ENCODE measurements around the gene CYP1B1. TPM values are rescaled to one million over a fixed set of nuclear protein-coding genes. Genes with fewer than 3 reads are reported as not detected.
"Not testable (repeated sequence)": the region's sequence is repeated elsewhere in the genome, so short reads cannot be mapped to it uniquely, and the experiment has no call there.

CYP1B1 gene
- total RNA-seq, 6 experiments from 2014 or later: 0.17 TPM; not detected in 5

DNA sequence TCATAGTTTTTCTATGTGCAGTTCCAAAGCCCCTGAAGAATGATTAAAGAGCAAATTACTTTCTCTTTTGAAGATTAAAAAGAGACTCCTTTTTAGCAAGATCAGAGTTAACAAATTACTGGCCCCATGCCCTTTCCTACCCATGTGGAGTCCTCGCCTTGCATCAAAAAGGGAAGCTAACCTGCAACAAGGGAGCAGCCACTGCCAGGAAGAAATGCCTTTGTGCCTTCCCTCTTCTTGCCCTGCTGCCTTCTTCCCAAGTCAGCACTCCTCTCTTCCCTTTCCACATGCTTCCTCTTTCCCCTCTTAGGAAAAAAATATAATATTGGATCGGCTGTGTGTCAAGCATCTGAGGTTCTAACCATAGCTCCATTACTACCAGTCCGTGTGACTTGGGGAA, 37.1 kb upstream of the CYP1B1 start:
- TF ChIP-seq, protein P1, sequence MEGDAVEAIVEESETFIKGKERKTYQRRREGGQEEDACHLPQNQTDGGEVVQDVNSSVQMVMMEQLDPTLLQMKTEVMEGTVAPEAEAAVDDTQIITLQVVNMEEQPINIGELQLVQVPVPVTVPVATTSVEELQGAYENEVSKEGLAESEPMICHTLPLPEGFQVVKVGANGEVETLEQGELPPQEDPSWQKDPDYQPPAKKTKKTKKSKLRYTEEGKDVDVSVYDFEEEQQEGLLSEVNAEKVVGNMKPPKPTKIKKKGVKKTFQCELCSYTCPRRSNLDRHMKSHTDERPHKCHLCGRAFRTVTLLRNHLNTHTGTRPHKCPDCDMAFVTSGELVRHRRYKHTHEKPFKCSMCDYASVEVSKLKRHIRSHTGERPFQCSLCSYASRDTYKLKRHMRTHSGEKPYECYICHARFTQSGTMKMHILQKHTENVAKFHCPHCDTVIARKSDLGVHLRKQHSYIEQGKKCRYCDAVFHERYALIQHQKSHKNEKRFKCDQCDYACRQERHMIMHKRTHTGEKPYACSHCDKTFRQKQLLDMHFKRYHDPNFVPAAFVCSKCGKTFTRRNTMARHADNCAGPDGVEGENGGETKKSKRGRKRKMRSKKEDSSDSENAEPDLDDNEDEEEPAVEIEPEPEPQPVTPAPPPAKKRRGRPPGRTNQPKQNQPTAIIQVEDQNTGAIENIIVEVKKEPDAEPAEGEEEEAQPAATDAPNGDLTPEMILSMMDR (IDR thresholded peaks at IDR 0.05): no peak
- no peak overlapping the region for H3K4me3 Mint-ChIP-seq
- no peaks in the 10 kb centered on the region for H3K36me3 Mint-ChIP-seq (ENCODE audit: low read depth)
- H3K27ac Mint-ChIP-seq: no peak overlapping the region
- no peaks in the 10 kb centered on the region; the same call in 1 of the 2 replicates for H3K9me3 Mint-ChIP-seq
- no peak for DNase-seq
- H3K4me1 Mint-ChIP-seq (ENCODE audit: low read depth): peaks cover 12% of the 10 kb centered on the region
- H3K27me3 Mint-ChIP-seq (ENCODE audit: insufficient read depth): peaks cover 28% of the 10 kb centered on the region

DNA sequence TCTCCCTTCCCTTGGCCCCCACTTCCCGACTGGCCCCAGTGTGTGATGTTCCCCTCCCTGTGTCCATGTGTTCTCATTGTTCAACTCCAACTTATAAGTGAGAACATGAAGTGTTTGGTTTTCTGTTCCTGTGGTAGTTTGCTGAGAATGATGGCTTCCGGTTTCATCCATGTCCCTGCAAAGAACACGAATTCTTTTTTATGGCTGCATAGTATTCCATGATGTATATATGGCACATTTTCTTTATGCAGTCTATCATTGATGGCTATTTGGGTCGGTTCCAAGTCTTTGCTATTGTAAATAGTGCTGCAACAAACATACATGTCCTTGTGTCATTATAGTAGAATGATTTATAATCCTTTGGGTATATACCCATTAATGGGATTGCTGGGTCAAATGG, 35.4 kb upstream of the CYP1B1 start:
- not testable (repeated sequence) for DNase-seq; H3K36me3 Mint-ChIP-seq (ENCODE audit: low read depth); H3K9me3 Mint-ChIP-seq; H3K4me3 Mint-ChIP-seq; H3K27ac Mint-ChIP-seq
- peaks cover 25% of the 10 kb centered on the region for H3K27me3 Mint-ChIP-seq (ENCODE audit: insufficient read depth)
- H3K4me1 Mint-ChIP-seq (ENCODE audit: low read depth): peaks cover 14% of the 10 kb centered on the region

DNA sequence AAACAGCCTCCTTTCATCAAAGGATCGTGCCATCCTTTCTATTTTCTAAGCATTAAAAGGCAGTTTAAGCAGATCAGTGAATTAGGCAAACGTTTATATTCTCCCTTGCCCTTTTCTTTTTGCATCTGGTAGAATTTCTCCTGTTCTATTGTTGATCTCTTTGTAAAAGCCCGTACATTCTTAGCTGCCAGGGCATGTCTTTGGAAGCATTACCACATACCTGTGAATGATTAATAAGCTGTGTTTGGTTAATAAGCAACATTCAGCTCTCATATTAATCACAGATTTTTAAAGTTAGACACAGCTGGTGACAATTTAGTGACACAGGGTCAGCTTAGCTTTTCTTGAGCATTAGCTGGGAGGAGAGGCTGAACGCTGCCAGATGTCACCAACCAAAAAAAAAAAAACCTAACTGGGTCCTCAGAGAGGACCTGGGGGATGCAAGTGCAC, 33.8 kb upstream of the CYP1B1 start:
- TF ChIP-seq, protein P1 (IDR thresholded peaks at IDR 0.05): no peak
- H3K9me3 Mint-ChIP-seq: no peaks in the 10 kb centered on the region; the same call in 1 of the 2 replicates
- no peaks in the 10 kb centered on the region for H3K36me3 Mint-ChIP-seq (ENCODE audit: low read depth)
- no peak overlapping the region for H3K27ac Mint-ChIP-seq
- no peak for DNase-seq
- no peak overlapping the region for H3K4me3 Mint-ChIP-seq
- peaks cover 12% of the 10 kb centered on the region for H3K4me1 Mint-ChIP-seq (ENCODE audit: low read depth)
- H3K27me3 Mint-ChIP-seq (ENCODE audit: insufficient read depth): peaks cover 27% of the 10 kb centered on the region

DNA sequence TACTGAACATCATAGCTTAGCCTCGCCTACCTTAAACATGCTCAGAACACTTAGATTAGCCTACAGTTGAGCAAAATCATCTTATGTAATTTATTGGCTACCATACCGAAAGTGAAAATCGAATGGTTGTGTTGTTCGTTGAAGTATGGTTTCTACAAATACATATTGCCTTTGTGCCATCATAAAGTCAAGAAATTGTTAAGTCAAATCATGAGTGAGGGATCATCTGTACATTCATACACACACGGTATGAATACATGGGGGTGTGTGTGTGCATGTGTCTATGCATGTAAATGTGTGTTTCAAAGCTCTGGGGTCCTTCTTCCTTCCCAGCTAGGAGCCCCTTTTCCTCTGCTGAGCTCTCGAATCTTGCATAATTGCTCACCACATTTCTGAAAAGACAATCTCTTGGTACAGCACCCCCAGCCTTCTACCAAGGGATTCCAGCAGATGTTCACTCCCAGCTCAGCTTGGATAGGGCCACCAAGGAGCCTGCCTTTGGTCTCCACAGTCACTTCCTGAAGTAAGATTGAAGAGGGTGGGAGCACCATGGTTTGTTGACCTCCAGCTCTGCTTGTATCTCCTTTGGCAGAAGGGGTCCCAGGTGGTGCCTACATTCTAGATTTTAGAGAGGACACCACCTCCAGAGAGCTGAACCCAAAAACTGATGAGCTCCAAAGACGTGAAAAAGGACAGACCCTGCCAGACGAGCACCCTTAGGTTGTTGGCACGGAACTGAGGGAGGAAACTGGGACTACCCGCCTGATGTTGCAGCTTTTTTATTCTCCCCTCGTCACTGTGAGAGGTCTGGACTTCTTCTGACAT, 33.2 kb upstream of the CYP1B1 start:
- Mint-ChIP-seq H3K4me1 (ENCODE audit: low read depth) (peaks cover 12% of the 10 kb centered on the region), H3K27me3 (ENCODE audit: insufficient read depth) (peaks cover 27% of the 10 kb centered on the region), H3K27ac (no peak overlapping the region), H3K9me3 (no peaks in the 10 kb centered on the region; the same call in 1 of the 2 replicates), H3K36me3 (ENCODE audit: low read depth) (no peaks in the 10 kb centered on the region), H3K4me3 (no peak overlapping the region)
- TF ChIP-seq, protein P1 (IDR thresholded peaks at IDR 0.05): no peak
- DNase-seq: no peak

DNA sequence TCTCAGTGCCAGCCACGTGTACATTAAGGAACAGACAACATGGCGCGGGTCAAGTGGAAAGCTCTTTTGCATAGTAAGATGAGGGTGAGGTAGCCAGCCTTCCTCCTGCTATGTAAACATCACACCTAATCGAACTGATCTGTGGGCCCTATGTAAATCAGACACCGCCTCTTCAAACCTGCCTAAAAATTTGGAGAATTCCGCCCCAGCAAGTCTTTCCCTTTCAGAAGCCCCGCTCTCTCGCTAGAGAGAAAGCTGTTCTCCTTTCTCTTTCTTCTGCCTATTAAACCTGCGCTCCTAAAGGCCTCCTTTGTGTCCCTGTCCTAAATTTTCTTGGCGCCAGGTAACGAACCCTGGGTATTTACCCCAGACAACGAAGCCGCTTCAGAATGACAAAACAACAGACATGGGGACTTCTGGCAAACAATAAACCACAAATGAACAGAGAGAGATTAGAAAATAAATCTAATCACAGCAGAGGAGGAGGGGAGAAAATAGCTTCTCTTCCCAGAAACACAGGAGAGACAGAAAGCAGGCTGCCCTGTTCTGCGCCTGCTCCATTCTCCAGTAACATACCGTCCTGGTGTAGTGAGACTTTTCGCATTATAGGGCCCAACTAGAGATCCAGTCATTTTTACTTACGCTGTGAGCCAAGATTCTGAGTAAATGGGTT, 31.9 kb upstream of the CYP1B1 start:
- no peaks in the 10 kb centered on the region for H3K36me3 Mint-ChIP-seq (ENCODE audit: low read depth)
- peaks cover 27% of the 10 kb centered on the region for H3K27me3 Mint-ChIP-seq (ENCODE audit: insufficient read depth)
- no peak for DNase-seq
- no peak overlapping the region for H3K27ac Mint-ChIP-seq
- H3K4me1 Mint-ChIP-seq (ENCODE audit: low read depth): peaks cover 12% of the 10 kb centered on the region
- no peaks in the 10 kb centered on the region; the same call in 1 of the 2 replicates for H3K9me3 Mint-ChIP-seq
- H3K4me3 Mint-ChIP-seq: no peak overlapping the region
- TF ChIP-seq, protein P1 (IDR thresholded peaks at IDR 0.05): no peak
